Gastroesophageal sphincter (tissue), 4 donors: ENCODE results near the gene SPACA7. TPM values are rescaled to one million over a fixed set of nuclear protein-coding genes. Genes with fewer than 3 reads are reported as not detected.

Source experiments
- ATAC-seq: fragments of 150-250 bp; one replicate; pipeline ENCODE4 v1.9.1; 2016; ENCODE audit warnings: mild to moderate bottlenecking, moderate library complexity
- H3K27ac ChIP-seq, 4 donors: fragments of 200-600 bp; sonication (generic) in 3 of 4; 1 replicate in 3 of 4; 2 replicates in 1 of 4; pipeline ENCODE4 v1.5.1; 2016 to 2019
- H3K27me3 ChIP-seq: fragments of 200-600 bp; sonication (generic); one replicate; pipeline ENCODE4 v1.5.1; 2019
- H3K36me3 ChIP-seq, 2 donors: fragments of 200-600 bp; sonication (generic); one replicate each; pipeline ENCODE4 v1.5.1; 2019; ENCODE audit warnings: control low read depth in 1 of 2
- H3K4me1 ChIP-seq, 3 donors: fragments of 200-600 bp; sonication (generic); 1 replicate in 2 of 3; 2 replicates in 1 of 3; pipeline ENCODE4 v1.5.1; 2016 to 2019; ENCODE audit warnings: control low read depth in 2 of 3
- H3K4me3 ChIP-seq, 2 donors: fragments of 200-600 bp; sonication (generic); one replicate each; pipeline ENCODE4 v1.5.1; 2019; ENCODE audit warnings: mild to moderate bottlenecking in 1 of 2, moderate library complexity in 1 of 2
- H3K9me3 ChIP-seq, 3 donors: fragments of 200-600 bp; sonication (generic); one replicate each; pipeline ENCODE4 v1.5.1; 2017 to 2019; ENCODE audit warnings: control low read depth in 2 of 3
- CTCF ChIP-seq, 4 experiments: fragments of 200-600 bp in 2 of 4; fragments of 450-650 bp in 2 of 4; sonication (generic) in 1 of 4; IDR thresholded peaks; one replicate each; pipeline ENCODE4 v1.5.1; 2017 to 2019; ENCODE audit warnings: antibody characterized with exemption in 4 of 4, mild to moderate bottlenecking in 2 of 4, moderate library complexity in 2 of 4
- EP300 ChIP-seq: sonication (generic); formaldehyde crosslinking; IDR thresholded peaks from one replicate; pipeline ENCODE4 v1.6.1; 2017; ENCODE audit warnings: antibody characterized with exemption, mild to moderate bottlenecking
- POLR2A ChIP-seq, 2 donors: fragments of 450-650 bp; IDR thresholded peaks; one replicate each; pipeline ENCODE4 v1.6.1; 2017; ENCODE audit warnings: antibody characterized with exemption in 2 of 2, mild to moderate bottlenecking in 2 of 2, moderate library complexity in 1 of 2
- POLR2AphosphoS5 ChIP-seq: sonication (generic); formaldehyde crosslinking; IDR thresholded peaks from one replicate; pipeline ENCODE4 v1.6.1; 2017; ENCODE audit warnings: antibody characterized with exemption
- whole genome bisulfite sequencing, 2 donors: methylation state at CpG; one replicate each; pipeline ENCODE4 v1.1.5; 2018; ENCODE audit warnings: low coverage in 1 of 2; 5-methylcytosine and 5-hydroxymethylcytosine counted together
- total RNA-seq, 4 donors: library from RNA; depleted of rRNA; stranded (reverse); fragments of >200 nt; gene quantifications; one replicate each; pipeline ENCODE4 v1.1.0, GENCODE V29; 2016

SPACA7 gene
- total RNA-seq, 4 donors from 2014 or later, result not detected

GRCh38 chr13:112335135-112335534, 41.0 kb upstream of the SPACA7 start:
- no peak overlapping the region for H3K27ac ChIP-seq
- TF ChIP-seq EP300 (no peak), CTCF (IDR thresholded peaks at IDR 0.05) (no peak), POLR2AphosphoS5 (no peak), POLR2A (IDR thresholded peaks at IDR 0.05) (no peak)
- 62 to 86% methylated on average over 4 to 6 of the region's 9 CpGs for WGBS, 2 donors
- peaks cover 80% of the 10 kb centered on the region for H3K27me3 ChIP-seq
- H3K4me3 ChIP-seq, result no peak overlapping the region
- H3K36me3 ChIP-seq, result no peaks in the 10 kb centered on the region
- ATAC-seq, result no peak
- peaks cover 0 to 3% (median 0%) of the 10 kb centered on the region in 3 donors for H3K4me1 ChIP-seq
- peaks cover 0 to 41% (median 0%) of the 10 kb centered on the region in 3 donors for H3K9me3 ChIP-seq

GRCh38 chr13:112341446-112341845, 34.7 kb upstream of the SPACA7 start:
- H3K27me3 ChIP-seq, result peaks cover 68% of the 10 kb centered on the region
- 34 to 48% methylated on average over 2 to 3 of the region's 3 CpGs for WGBS, 2 donors

GRCh38 chr13:112341976-112342735, 34.0 kb upstream of the SPACA7 start:
- 70 to 80% methylated on average over 7 to 21 of the region's 29 CpGs for WGBS, 2 donors
- Histone ChIP-seq H3K27ac (no peak overlapping the region), H3K4me1 (no peaks in the 10 kb centered on the region), H3K9me3 (peaks cover 0 to 27% (median 0%) of the 10 kb centered on the region in 3 donors), H3K36me3 (no peaks in the 10 kb centered on the region), H3K4me3 (no peak overlapping the region), H3K27me3 (peaks cover 68% of the 10 kb centered on the region)
- ATAC-seq, result no peak
- TF ChIP-seq EP300 (no peak), POLR2A (IDR thresholded peaks at IDR 0.05) (no peak), POLR2AphosphoS5 (no peak), CTCF (IDR thresholded peaks at IDR 0.05) (no peak)

More at GRCh38 chr13:112341446-112341845, 34.7 kb upstream of the SPACA7 start:
- TF ChIP-seq CTCF (IDR thresholded peaks at IDR 0.05) (no peak), EP300 (no peak)
- Histone ChIP-seq H3K4me3 (no peak overlapping the region), H3K4me1 (no peaks in the 10 kb centered on the region), H3K27ac (no peak overlapping the region), H3K9me3 (peaks cover 0 to 34% (median 0%) of the 10 kb centered on the region in 3 donors), H3K36me3 (no peaks in the 10 kb centered on the region)
- no peak for ATAC-seq

GRCh38 chr13:112342841-112343361, 33.3 kb upstream of the SPACA7 start:
- no peak for ATAC-seq
- Histone ChIP-seq H3K27me3 (peaks cover 69% of the 10 kb centered on the region), H3K36me3 (no peaks in the 10 kb centered on the region), H3K27ac (no peak overlapping the region), H3K4me1 (no peaks in the 10 kb centered on the region), H3K9me3 (peaks cover 0 to 19% (median 0%) of the 10 kb centered on the region in 3 donors), H3K4me3 (no peak overlapping the region)
- no CpG with 5 or more reads among the region's 50 CpGs for WGBS, 2 donors
- TF ChIP-seq POLR2AphosphoS5, result no peak
- TF ChIP-seq POLR2A (IDR thresholded peaks at IDR 0.05), result no peak
- TF ChIP-seq EP300, result no peak
- no peak for TF ChIP-seq CTCF (IDR thresholded peaks at IDR 0.05)

- Histone ChIP-seq H3K27me3 (peaks cover 69% of the 10 kb centered on the region), H3K9me3 (peaks cover 0 to 12% (median 0%) of the 10 kb centered on the region in 3 donors), H3K36me3 (no peaks in the 10 kb centered on the region), H3K27ac (no peak overlapping the region), H3K4me3 (no peak overlapping the region), H3K4me1 (no peaks in the 10 kb centered on the region)
- ATAC-seq, result no peak
- WGBS, 2 donors, result 72 to 78% methylated on average over 6 to 8 of the region's 25 CpGs
- TF ChIP-seq POLR2AphosphoS5 (no peak), CTCF (IDR thresholded peaks at IDR 0.05) (no peak), EP300 (no peak), POLR2A (IDR thresholded peaks at IDR 0.05) (no peak)
Observed at GRCh38 chr13:112343591-112343990, 32.6 kb upstream of the SPACA7 start.
